GM18498 (cell line): ENCODE results near the gene KANSL3.
"Not testable (repeated sequence)": the region's sequence is repeated elsewhere in the genome, so short reads cannot be mapped to it uniquely, and the experiment has no call there.

ENCODE experiments used
- ATAC-seq: cut with Tn5 transposase; IDR thresholded peaks from one replicate; pipeline ENCODE4 v1.9.1; 2021; ENCODE audit warnings: mild to moderate bottlenecking, moderate library complexity; ENCODE audit not compliant: unreplicated experiment

Gene KANSL3

GRCh38 chr2:96638144-96639121 is at the start of gene KANSL3:
Gene KANSL3, minus strand, starts transcription at chr2:96638312. Its CDS starts 1,177 bp downstream, at chr2:96637135.
- ATAC-seq, result peak; percentile 79

GRCh38 chr2:96687266-96687665 is 49.2 kb upstream of the KANSL3 start:
- no peak for ATAC-seq

- no peak for ATAC-seq
Observed at GRCh38 chr2:96685577-96686459, 47.7 kb upstream of the KANSL3 start.

- ATAC-seq, result no peak
Observed at GRCh38 chr2:96684883-96685576, 46.9 kb upstream of the KANSL3 start.

GRCh38 chr2:96683972-96684820 is 46.1 kb upstream of the KANSL3 start:
- no peak for ATAC-seq

- ATAC-seq, result no peak
Observed at GRCh38 chr2:96683307-96683706, 45.2 kb upstream of the KANSL3 start.

GRCh38 chr2:96681540-96681939 is 43.4 kb upstream of the KANSL3 start:
- no peak for ATAC-seq

GRCh38 chr2:96680561-96681141 is 42.5 kb upstream of the KANSL3 start:
- no peak for ATAC-seq

- ATAC-seq, result no peak
Observed at GRCh38 chr2:96679848-96680247, 41.7 kb upstream of the KANSL3 start.

GRCh38 chr2:96669539-96670215 is 31.6 kb upstream of the KANSL3 start:
- ATAC-seq, result no peak

GRCh38 chr2:96668771-96669170 is 30.7 kb upstream of the KANSL3 start:
- no peak for ATAC-seq

- not testable (repeated sequence) for ATAC-seq
Observed at GRCh38 chr2:96665717-96666116, 27.6 kb upstream of the KANSL3 start.

- no peak for ATAC-seq
Observed at GRCh38 chr2:96665083-96665569, 27.0 kb upstream of the KANSL3 start.

GRCh38 chr2:96664366-96664925 is 26.3 kb upstream of the KANSL3 start:
- no peak for ATAC-seq

GRCh38 chr2:96663829-96664228 is 25.7 kb upstream of the KANSL3 start:
- ATAC-seq, result no peak

- ATAC-seq, result no peak
Observed at GRCh38 chr2:96663177-96663576, 25.1 kb upstream of the KANSL3 start.

GRCh38 chr2:96662360-96662759 is 24.2 kb upstream of the KANSL3 start:
- no peak for ATAC-seq

GRCh38 chr2:96661324-96661723 is 23.2 kb upstream of the KANSL3 start:
- ATAC-seq, result no peak

GRCh38 chr2:96656540-96656939 is 18.4 kb upstream of the KANSL3 start:
- no peak for ATAC-seq
